HG03575 (cell line): ENCODE results near the gene PTGS1.
"Not testable (repeated sequence)": the region's sequence is repeated elsewhere in the genome, so short reads cannot be mapped to it uniquely, and the experiment has no call there.

ENCODE experiments used
- ATAC-seq: cut with Tn5 transposase; IDR thresholded peaks from one replicate; pipeline ENCODE4 v1.9.1; 2021; ENCODE audit not compliant: unreplicated experiment, insufficient number of reproducible peaks, low FRiP score; ENCODE audit errors: extremely low read depth

The PTGS1 gene

GRCh38 chr9:122342323-122343050 lies 28.3 kb upstream of the PTGS1 start:
- no peak for ATAC-seq

- ATAC-seq: no peak
Observed at GRCh38 chr9:122346478-122347347, 24.1 kb upstream of the PTGS1 start.

- no peak for ATAC-seq
Observed at GRCh38 chr9:122347348-122348287, 23.2 kb upstream of the PTGS1 start.

- no peak for ATAC-seq
Observed at GRCh38 chr9:122348288-122348777, 22.5 kb upstream of the PTGS1 start.

- no peak for ATAC-seq
Observed at GRCh38 chr9:122348791-122349190, 22.0 kb upstream of the PTGS1 start.

GRCh38 chr9:122349201-122349600 lies 21.6 kb upstream of the PTGS1 start:
- ATAC-seq: no peak

- no peak for ATAC-seq
Observed at GRCh38 chr9:122350577-122351355, 20.1 kb upstream of the PTGS1 start.

GRCh38 chr9:122354536-122355199 lies 16.2 kb upstream of the PTGS1 start:
- ATAC-seq: no peak

GRCh38 chr9:122355336-122355875 lies 15.4 kb upstream of the PTGS1 start:
- no peak for ATAC-seq

- ATAC-seq: no peak
Observed at GRCh38 chr9:122356627-122357026, 14.2 kb upstream of the PTGS1 start.

GRCh38 chr9:122360891-122361290 lies 9.9 kb upstream of the PTGS1 start:
- ATAC-seq: no peak

- not testable (repeated sequence) for ATAC-seq
Observed at GRCh38 chr9:122363131-122363530, 7.7 kb upstream of the PTGS1 start.

GRCh38 chr9:122364117-122364782 lies 6.6 kb upstream of the PTGS1 start:
- no peak for ATAC-seq

- no peak for ATAC-seq
Observed at GRCh38 chr9:122364783-122365150, 6.1 kb upstream of the PTGS1 start.

GRCh38 chr9:122366074-122366660 lies 4.7 kb upstream of the PTGS1 start:
- ATAC-seq: no peak

GRCh38 chr9:122367065-122367464 lies 3.8 kb upstream of the PTGS1 start:
- no peak for ATAC-seq
